GM20000 (cell line): ENCODE results near the gene CNOT1.
A peak's percentile ranks its signal among the peaks of the same experiment; 100 is the strongest.

Experiments used
- DNase-seq: peaks from one replicate; pipeline ENCODE4 v3.0.0; 2012; ENCODE audit warnings: low spot score
- CTCF ChIP-seq: IDR thresholded peaks from 2 replicates; pipeline ENCODE4 v1.5.1; 2012; ENCODE audit warnings: mild to moderate bottlenecking, control low read depth; ENCODE audit errors: extremely low read depth, missing control alignments

The CNOT1 gene

DNA sequence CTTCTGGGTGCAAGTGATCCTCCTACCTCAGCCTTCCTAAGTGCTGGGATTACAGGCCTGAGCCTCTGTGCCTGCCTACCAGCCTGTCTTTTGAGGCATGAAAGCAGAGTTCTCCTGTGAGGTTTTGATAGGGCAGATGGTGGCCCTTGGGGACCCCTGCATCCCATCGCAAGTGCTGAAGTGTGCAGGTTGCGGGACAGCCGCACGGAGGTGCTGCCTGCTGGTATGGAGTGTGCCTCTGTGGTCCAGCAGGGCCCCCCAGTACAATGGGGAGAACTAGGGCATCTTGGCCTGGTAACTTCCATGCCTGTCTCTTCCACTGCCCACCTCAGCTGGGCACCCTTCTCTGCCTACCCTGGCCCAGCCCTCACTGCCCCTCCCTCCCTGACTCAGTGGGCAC lies 139.6 kb downstream of the CNOT1 start:
- no peak for TF ChIP-seq CTCF
- DNase-seq: no peak

- no peak for TF ChIP-seq CTCF
- DNase-seq: no peak
These were observed 141.1 kb downstream of the CNOT1 start for GRCh38 chr16:58488531-58488930.

- peak; percentile 88 for DNase-seq
- TF ChIP-seq CTCF: peak; percentile 72
These were observed 141.9 kb downstream of the CNOT1 start for GRCh38 chr16:58487566-58488351.

DNA sequence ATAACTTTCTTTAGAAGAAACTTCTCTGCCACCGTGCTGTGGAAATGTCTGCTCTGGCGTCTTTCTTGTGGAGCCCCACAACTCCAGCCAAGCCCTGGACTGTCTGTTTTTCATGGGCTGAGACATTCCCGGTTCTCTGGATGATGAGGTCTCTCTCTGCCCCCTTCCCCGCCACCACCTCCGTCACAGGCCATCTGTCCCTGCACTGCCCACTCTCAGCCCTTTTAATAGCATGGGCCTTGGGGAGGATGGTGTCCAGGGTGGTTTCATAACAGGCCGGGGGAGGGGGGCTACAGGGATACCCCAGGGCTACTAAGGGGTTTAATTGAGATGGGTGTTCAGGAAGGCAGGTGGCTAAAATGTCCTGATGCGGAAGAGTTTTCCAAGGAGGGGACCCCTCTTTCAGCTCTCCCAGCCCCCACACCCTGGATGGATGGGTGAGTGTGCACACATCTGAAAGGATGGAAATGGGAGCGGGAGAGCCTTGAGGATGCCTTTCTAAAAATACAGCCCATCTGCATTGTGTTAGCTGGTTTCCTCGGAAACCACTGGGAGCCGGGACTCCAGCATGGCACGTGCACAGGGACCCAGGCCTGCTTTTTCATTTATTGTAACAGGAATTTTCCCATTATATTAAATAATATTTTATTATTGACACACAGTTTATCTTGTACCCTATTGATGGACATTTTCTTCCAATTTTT lies 144.3 kb downstream of the CNOT1 start:
- DNase-seq: no peak
- no peak for TF ChIP-seq CTCF

GRCh38 chr16:58481931-58482330 lies 147.7 kb downstream of the CNOT1 start:
- no peak for TF ChIP-seq CTCF
- no peak for DNase-seq

DNA sequence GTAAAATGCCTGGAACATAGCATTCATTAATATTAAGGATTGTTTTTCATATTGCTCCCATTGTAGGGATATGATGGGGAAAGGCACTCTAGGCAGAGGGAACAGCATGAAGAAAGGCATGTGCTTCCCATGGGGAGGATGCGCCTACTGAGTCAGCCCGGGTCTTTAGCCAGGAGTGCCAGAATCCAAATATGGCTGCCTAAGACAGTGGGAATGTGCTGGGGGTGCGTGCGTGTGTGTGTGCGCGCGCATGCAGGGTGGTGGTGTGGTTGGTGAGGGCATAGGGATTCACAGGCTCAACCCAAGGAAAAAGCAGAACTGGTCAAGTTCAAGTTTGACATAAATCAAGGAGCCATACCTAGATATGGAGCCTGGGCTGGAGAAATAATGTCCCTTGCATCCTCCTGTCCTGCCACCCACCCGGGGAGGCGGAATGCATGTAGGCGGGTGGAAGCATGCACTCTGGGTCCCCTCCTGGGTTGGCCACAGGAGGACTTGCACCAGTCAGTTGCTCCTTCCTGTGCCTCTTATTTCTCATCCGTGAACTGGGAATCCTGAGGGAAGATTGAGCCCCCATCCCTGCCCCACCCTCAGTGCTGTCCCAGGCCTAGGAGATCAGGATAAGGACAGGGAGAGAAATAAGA lies 148.3 kb downstream of the CNOT1 start:
- no peak for TF ChIP-seq CTCF
- DNase-seq: no peak

DNA sequence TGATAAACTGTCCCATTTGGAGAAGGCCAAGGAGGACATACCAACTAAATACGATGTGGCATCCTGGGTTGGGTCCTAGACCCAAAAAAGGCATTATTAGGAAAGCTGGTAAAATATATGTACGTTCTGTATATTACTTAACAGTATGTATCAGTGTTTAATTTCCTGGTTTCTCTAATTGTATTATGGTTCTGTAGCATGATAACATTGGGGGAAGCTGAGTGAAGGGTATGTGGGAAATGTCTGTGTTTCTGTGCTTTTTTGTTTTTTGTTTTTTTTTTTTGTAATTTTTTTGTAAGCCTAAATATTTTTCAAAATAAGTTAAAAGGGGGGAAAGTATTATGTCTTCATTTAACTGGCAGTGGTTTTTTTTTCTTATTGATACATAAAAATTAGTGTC lies 151.2 kb downstream of the CNOT1 start:
- no peak for TF ChIP-seq CTCF
- no peak for DNase-seq
